Measurements from ENCODE around the gene KCNQ2. TPM values are rescaled to one million over a fixed set of nuclear protein-coding genes. Genes with fewer than 3 reads are reported as not detected.
A peak's percentile ranks its signal among the peaks of the same experiment; 100 is the strongest.

KCNQ2 gene
- total RNA-seq, 1 donor from 2014 or later = not detected

DNA sequence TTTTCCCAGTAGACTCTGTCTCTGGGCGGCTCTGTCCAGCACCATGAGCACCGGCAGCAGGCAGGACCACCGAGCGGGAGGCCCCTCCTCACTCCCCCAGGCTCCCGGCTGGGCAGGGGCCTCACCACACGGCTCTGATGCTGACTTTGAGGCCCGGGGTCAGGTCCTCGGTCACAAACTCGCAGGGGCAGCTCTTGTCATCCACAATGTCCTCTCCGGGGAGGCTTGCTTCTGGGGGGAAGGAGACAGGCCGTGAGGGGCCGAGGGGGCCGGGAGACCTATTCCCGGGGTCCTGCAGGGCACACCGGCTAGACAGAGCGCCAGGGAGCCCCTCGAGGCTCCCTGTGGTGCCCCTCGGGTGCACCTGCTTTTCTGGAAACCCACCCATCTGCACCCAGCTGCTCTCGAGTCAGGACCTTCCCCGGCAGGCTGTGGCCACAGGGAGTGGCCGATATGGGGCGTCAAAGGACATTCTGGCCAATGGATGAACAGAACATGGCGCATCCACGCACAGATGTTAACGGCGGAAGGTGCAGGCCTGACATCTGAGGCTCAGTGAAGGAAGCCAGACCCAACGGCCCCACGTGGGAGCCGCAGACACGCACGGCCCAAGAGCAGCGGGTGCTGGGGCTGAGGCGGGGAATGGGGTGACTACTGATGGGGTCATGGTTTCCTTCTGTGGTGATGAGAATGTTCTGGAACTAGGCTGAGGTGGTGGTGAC lies 58.3 kb downstream of the KCNQ2 start:
- no peaks in the 10 kb centered on the region for H3K36me3 ChIP-seq (ENCODE audit: control insufficient read depth, insufficient read depth, low read length)
- H3K4me3 ChIP-seq (ENCODE audit: low read depth, low read length) = no peak overlapping the region
- H3K27me3 ChIP-seq (ENCODE audit: control insufficient read depth, insufficient read depth, low read length) = no peaks in the 10 kb centered on the region
- FAIRE-seq (no peak), DNase-seq (ENCODE audit: low read depth) (no peak)
- TF ChIP-seq, protein P1, sequence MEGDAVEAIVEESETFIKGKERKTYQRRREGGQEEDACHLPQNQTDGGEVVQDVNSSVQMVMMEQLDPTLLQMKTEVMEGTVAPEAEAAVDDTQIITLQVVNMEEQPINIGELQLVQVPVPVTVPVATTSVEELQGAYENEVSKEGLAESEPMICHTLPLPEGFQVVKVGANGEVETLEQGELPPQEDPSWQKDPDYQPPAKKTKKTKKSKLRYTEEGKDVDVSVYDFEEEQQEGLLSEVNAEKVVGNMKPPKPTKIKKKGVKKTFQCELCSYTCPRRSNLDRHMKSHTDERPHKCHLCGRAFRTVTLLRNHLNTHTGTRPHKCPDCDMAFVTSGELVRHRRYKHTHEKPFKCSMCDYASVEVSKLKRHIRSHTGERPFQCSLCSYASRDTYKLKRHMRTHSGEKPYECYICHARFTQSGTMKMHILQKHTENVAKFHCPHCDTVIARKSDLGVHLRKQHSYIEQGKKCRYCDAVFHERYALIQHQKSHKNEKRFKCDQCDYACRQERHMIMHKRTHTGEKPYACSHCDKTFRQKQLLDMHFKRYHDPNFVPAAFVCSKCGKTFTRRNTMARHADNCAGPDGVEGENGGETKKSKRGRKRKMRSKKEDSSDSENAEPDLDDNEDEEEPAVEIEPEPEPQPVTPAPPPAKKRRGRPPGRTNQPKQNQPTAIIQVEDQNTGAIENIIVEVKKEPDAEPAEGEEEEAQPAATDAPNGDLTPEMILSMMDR (IDR thresholded peaks at IDR 0.05; ENCODE audit: insufficient read depth, low read length, severe bottlenecking) = no peak

DNA sequence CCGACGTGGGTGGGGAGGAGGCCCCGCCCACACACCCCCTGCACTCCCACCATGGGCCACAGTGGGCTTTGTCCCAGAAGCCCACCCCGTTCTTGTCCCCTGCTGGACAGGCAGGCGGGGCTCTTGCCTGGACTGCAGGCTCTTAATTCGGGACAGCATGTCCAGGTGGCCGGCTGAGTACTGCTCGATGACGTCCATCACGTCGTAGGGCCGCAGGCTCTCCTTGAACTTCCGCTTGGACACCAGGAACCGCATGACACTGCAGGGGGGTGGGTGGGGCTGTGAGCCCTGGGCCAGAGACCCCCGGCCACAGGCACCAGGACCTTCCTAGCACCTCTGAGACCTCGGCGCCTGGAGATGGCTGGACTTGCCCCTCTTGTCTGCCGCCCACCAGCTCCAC lies 59.1 kb downstream of the KCNQ2 start:
- TF ChIP-seq, protein P1 (IDR thresholded peaks at IDR 0.05; ENCODE audit: insufficient read depth, low read length, severe bottlenecking) = no peak
- H3K4me3 ChIP-seq (ENCODE audit: low read depth, low read length) = no peak overlapping the region
- no peak for DNase-seq (ENCODE audit: low read depth)
- no peak for FAIRE-seq
- H3K27me3 ChIP-seq (ENCODE audit: control insufficient read depth, insufficient read depth, low read length) = no peaks in the 10 kb centered on the region
- H3K36me3 ChIP-seq (ENCODE audit: control insufficient read depth, insufficient read depth, low read length) = no peaks in the 10 kb centered on the region

- H3K36me3 ChIP-seq (ENCODE audit: control insufficient read depth, insufficient read depth, low read length) = no peaks in the 10 kb centered on the region
- TF ChIP-seq, protein P1 (IDR thresholded peaks at IDR 0.05; ENCODE audit: insufficient read depth, low read length, severe bottlenecking) = no peak
- FAIRE-seq = peak; percentile 73
- H3K27me3 ChIP-seq (ENCODE audit: control insufficient read depth, insufficient read depth, low read length) = no peaks in the 10 kb centered on the region
- H3K4me3 ChIP-seq (ENCODE audit: low read depth, low read length) = no peak overlapping the region
- DNase-seq (ENCODE audit: low read depth) = no peak
Measured at GRCh38 chr20:63412889-63413288, 59.6 kb downstream of the KCNQ2 start.

GRCh38 chr20:63411898-63412631 lies 60.4 kb downstream of the KCNQ2 start:
- DNase-seq (ENCODE audit: low read depth) (no peak), FAIRE-seq (no peak)
- TF ChIP-seq, protein P1 (IDR thresholded peaks at IDR 0.05; ENCODE audit: insufficient read depth, low read length, severe bottlenecking) = no peak
- Histone ChIP-seq H3K36me3 (ENCODE audit: control insufficient read depth, insufficient read depth, low read length) (no peaks in the 10 kb centered on the region), H3K4me3 (ENCODE audit: low read depth, low read length) (no peak overlapping the region), H3K27me3 (ENCODE audit: control insufficient read depth, insufficient read depth, low read length) (no peaks in the 10 kb centered on the region)

DNA sequence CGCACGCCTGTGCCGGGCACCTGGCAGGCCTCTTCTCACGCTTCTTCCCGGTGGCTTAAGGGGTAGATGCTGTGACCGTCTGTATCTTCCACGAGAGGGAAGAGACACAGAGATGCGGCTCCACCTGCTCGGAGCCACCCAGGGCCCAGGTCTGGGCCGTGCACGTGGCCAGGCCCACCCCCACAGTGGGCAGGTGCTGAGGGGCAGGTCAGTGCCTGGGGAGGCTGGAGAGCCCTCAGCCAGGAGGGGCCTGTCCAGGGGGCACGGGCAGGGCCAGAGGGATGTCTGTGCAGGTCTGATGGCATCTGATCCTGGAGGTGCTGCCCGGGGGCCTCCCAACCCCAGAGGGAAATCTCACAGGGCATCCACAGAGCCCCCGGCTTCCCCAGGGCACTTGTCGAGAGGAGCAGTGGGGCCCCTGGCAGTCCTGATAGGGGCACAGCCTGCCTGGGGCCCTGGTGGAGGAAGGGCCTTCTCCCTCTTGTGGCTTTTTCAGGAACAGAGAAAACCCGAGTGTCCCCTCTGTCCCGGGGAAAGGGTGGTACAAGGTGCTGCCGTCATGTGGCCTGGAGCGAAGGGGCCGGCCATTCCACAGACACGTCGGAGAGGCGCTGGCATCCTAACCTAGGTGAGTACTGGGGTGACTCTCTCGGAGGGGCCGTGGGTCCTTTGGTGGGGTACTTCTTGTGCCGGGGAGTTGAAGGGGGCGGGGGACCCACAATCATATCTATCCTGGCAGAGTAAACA lies 61.1 kb downstream of the KCNQ2 start:
- no peaks in the 10 kb centered on the region for H3K36me3 ChIP-seq (ENCODE audit: control insufficient read depth, insufficient read depth, low read length)
- H3K27me3 ChIP-seq (ENCODE audit: control insufficient read depth, insufficient read depth, low read length) = no peaks in the 10 kb centered on the region
- TF ChIP-seq, protein P1 (IDR thresholded peaks at IDR 0.05; ENCODE audit: insufficient read depth, low read length, severe bottlenecking) = no peak
- H3K4me3 ChIP-seq (ENCODE audit: low read depth, low read length) = no peak overlapping the region
- DNase-seq (ENCODE audit: low read depth) (no peak), FAIRE-seq (no peak)

Data from bronchial epithelial cell (primary cell).